GM18907 (cell line): Measurements from ENCODE around the gene ARMC9.

ENCODE experiments used
- ATAC-seq: cut with Tn5 transposase; IDR thresholded peaks from one replicate; pipeline ENCODE4 v1.9.1; 2021; ENCODE audit warnings: mild to moderate bottlenecking, moderate library complexity; ENCODE audit not compliant: unreplicated experiment

The ARMC9 gene

DNA sequence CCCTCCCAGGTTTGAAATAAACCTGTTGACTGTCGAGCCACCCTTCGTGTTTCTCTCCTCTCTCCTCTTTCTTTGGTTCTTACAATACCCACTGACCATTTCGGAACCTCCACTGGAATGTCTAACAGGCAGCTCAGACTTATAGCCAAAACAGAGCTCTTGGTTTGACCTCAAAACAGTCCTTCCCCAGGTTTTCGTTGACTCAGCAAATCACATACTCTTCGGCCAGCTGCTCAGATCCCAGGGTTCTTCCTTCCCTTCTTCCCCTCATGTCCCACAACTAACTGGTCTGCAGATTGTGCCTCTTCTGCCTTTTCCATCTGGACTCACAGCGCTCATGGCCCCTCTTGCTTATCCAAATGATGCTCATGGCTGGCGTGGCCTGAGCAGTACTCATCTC, 4.7 kb downstream of the ARMC9 start:
- no peak for ATAC-seq

- ATAC-seq = no peak
Measured at GRCh38 chr2:231204146-231204545, 5.7 kb downstream of the ARMC9 start.

GRCh38 chr2:231204581-231204980, 6.2 kb downstream of the ARMC9 start:
- no peak for ATAC-seq

DNA sequence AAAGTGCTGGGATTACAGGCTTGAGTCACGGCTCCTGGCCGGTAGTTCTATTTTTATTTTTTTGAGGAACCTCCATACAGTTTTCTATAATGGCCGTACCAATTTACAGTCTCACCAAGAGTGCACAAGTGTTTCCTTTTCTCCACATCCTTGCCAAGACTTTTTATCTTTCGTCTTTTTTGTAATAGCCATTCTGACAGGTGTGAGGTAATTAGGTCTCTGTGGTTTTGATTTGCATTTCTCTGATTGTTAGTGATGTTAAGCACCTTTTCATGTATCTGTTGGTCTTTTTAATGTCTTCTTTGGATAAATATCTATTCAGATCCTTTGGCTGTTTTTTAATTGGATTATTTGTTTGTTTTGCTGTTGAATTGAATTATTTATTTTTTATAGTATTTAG, 9.3 kb downstream of the ARMC9 start:
- ATAC-seq = no peak

DNA sequence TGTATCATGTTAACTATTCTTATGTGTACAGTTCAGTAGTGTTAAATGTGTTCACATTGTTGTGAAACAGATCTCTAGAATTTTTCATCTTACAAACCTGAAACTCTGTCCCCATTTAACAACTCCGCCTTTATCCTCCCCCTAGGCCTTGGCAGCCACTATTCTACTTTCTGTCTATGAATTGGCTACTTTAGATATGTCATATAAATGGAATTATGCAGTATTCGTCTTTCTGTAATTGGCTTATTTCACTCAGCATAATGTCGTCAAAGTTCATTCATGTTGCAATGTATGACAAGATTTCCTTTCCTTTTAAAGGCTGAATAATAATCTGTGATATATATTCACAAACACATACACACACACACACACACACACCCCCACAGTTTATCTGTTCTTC, 12.4 kb downstream of the ARMC9 start:
- no peak for ATAC-seq

DNA sequence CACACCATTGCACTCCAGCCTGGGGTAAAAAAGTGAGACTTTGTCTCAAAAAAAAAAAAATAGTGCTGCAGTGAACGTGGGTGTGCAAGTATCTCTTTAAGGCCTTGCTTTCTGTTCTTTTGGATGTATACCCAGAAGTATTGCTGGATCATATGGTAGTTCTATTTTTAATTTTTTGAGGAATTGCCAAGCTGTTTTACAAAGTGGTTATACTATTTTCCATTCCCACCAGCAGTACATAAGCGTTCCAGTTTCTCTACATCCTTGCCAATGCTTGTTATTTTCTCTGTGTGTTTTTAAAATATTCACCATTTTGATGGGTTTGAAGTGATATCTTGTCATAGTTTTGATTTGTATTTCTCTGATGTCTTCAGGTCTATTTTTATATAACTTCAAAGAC, 13.1 kb downstream of the ARMC9 start:
- ATAC-seq = no peak

GRCh38 chr2:231212329-231212845, 14.0 kb downstream of the ARMC9 start:
- no peak for ATAC-seq

DNA sequence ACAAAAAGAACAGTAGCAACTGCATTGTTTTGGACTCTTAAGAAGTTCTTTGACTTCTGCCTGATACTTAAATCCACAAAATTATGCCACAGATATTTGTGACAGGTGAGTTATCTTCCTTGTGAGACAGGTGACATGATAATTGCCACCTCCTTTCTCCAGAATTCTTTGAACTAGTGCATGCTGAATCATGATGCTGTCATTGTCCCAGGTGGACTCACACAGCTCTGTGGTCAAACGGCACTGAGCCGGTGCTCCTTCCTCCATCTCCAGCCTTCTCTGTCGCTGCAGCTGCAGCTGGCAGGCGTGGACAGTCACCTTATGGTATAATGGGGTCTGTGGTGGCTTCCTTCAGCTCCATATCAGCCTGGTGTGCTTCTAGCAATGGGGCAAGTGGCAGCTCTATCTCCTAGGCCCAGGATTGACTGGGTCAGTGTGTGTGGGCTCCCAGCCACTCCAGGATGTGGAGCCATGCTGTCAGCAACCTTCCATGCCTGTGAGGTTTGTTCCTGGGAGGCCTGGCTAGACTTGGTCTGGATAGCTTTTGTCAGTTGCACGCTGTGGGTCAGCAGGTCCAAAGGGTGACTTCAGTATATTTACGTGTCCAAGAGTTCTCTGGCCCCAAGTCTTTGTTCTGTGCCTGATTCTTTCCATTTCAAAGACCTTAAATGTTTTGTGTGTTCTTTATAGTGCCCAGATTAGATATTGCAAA, 15.7 kb downstream of the ARMC9 start:
- ATAC-seq = no peak

- no peak for ATAC-seq
Measured at GRCh38 chr2:231218366-231218765, 19.9 kb downstream of the ARMC9 start.

DNA sequence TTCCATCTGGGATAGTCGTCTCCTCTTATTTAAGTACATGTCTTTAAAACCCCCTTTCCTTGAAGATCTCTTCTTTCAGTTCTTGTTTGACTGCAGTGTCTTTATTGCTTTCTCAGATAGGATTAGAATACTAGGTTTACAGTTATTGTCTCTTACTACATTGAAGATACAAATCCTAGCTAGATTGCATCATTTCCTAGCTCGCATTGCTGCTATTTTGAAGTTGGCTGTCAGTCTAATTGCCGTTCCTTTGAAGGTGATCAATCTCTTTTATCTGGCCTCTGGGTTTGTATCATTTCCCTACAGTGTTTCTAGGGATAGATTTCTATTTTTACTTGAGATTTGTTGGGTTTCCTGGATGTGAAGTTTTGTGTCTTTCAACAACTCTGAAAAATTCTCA, 20.9 kb downstream of the ARMC9 start:
- no peak for ATAC-seq

DNA sequence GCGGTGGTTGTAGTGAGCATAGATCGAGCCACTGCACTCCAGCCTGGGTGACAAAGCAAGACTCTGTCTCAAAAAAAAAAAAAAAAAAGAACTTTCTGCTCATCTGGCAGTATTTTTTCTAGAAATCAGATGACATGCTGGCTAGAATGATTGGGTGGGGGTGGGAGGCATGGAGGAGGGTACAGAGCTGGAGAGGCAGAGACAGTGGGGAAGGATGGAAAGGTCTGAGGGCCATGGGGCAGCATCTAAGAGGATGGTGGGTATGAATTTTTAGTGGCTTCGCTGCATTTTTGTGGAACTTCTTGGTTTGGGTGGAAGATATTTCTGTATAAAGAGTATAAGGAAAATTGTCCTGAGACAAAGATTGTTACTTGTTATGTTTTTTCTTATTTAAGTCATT, 23.3 kb downstream of the ARMC9 start:
- ATAC-seq = no peak

DNA sequence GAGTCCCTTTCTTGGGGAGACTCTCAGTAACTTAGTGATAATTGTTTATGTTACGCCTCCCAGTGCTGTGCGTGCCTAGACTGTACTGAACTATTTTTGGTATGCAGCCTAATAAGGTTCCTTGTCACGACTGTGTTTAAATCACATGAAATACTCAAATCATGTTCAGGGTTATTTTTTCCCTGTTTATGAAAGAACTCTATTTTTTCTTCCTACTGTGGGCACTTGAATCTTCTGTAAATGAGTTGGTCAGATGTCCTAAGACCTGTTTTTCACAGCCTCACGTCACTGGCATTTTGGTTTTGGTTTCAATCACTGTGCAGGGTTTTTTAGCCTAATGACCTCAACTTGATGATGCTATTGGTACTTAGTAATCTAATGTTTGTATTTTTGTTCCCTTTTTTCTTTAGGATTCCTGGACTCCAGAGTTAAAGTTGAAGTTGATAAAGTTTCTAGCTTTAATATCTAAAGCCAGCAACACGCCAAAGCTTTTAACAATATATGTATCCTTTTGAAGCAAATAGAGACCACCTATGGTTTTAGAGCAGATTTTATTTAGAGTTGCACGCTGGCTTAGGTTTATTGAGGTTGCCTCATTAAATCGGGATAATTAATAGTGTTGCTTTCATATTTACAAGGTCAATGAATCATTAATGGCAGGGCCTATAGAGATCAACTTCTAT, 24.0 kb downstream of the ARMC9 start:
- ATAC-seq = peak; percentile 72

GRCh38 chr2:231223001-231223375, 24.6 kb downstream of the ARMC9 start:
- no peak for ATAC-seq

GRCh38 chr2:231223458-231223976, 25.1 kb downstream of the ARMC9 start:
- no peak for ATAC-seq

GRCh38 chr2:231227310-231228162, 29.1 kb downstream of the ARMC9 start:
- peak; percentile 68 for ATAC-seq

- ATAC-seq = peak; percentile 80
Measured at GRCh38 chr2:231228223-231228622, 29.8 kb downstream of the ARMC9 start.

DNA sequence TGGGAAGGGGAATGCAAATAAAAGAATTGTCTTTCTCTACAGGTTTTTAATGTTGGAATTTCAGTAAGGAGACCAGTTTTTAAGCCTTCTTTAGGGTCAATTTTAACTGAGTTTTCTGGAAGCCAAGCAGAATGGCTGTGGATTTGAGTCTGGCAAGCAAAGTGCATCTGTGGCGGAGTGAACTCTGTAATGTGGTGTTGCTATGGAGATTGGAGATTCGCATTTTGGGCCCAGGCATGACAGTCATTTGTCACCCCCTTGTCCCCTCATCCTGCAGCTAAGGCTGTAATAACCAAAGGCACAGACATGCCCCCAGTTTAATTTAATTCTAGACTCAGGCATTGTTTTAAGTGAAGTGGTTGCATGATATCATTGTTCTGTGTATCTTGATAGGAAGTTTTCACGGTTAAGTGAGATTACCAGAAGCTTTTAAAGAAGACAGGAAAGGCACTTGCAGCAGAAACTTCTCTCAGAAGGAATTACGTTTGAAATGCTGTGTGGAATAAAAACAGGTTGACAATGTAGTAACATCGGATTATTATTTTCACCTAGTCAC, 30.6 kb downstream of the ARMC9 start:
- no peak for ATAC-seq

DNA sequence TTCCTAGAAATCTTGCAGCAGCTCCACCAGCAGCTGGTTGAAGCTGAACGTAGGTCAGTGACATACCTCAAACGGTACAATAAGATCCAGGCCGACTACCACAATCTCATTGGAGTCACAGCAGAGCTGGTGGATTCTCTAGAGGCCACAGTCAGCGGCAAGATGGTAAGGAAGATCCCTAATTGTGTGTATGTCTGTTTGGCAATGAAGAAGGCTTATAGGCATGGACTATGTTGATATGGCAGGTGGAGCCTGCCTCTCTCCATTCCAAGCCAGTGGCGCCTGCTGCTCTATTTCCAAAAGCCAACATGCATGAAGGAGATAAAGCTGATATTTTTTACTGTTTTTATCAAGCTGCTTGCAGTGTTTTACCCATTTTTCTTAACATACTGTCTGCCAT, 36.8 kb downstream of the ARMC9 start:
- ATAC-seq = no peak

- no peak for ATAC-seq
Measured at GRCh38 chr2:231238689-231239088, 40.3 kb downstream of the ARMC9 start.

DNA sequence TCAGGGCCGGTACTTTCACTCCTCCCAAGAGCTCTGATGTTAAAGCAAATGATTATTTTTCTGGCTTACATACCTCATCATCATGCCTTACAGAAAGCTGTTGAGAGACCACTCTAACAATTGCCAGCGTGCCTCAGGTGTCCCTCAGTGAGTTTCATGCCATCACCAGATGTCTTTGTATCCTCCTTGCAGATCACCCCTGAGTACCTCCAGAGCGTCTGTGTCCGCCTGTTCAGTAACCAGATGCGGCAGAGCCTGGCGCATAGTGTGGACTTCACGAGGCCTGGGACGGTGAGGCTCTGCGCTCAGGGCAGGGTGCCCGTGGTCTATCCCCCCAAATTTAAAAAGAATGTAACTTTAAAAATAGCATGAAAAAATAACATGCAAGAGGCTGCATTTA, 41.3 kb downstream of the ARMC9 start:
- no peak for ATAC-seq
